Lower lobe of right lung (tissue), 2 donors: ENCODE results near the gene SIAH3. TPM values are rescaled to one million over a fixed set of nuclear protein-coding genes. Genes with fewer than 3 reads are reported as not detected.

Source experiments
- ATAC-seq, 2 donors: fragments of 200-7000 bp; cut with Tn5 transposase; one replicate each; pipeline ENCODE4 v1.9.1; 2020 to 2022; ENCODE audit warnings: mild to moderate bottlenecking in 2 of 2, moderate library complexity in 2 of 2
- DNase-seq: peaks from one replicate; pipeline ENCODE4 v3.0.0-alpha.2; 2020
- H3K27ac ChIP-seq: fragments of 200-600 bp; one replicate; pipeline ENCODE4 v1.8.0; 2022
- H3K27me3 ChIP-seq: fragments of 200-600 bp; one replicate; pipeline ENCODE4 v1.8.0; 2022; ENCODE audit warnings: low read depth
- H3K36me3 ChIP-seq: fragments of 200-600 bp; one replicate; pipeline ENCODE4 v1.8.0; 2022; ENCODE audit warnings: mild to moderate bottlenecking
- H3K4me1 ChIP-seq: fragments of 200-600 bp; one replicate; pipeline ENCODE4 v1.8.0; 2022
- H3K4me3 ChIP-seq: fragments of 200-600 bp; one replicate; pipeline ENCODE4 v1.8.0; 2022; ENCODE audit warnings: mild to moderate bottlenecking
- H3K9me3 ChIP-seq: fragments of 200-600 bp; one replicate; pipeline ENCODE4 v1.8.0; 2022
- intact Hi-C: fragments of 100-400 bp; cut with DNase I; formaldehyde crosslinking; loops from one replicate; pipeline ENCODE4 v1.11.0; 2022
- total RNA-seq: library from RNA; stranded (reverse); fragmentation: NEBNext Ultra II Directional; extraction: Animal tissue kit (Norgen Biotek cat#: 25700); gene quantifications from one replicate; pipeline ENCODE4 v1.2.1, GENCODE V29; 2021
- TF ChIP-seq, protein P1 (sequence below): fragments of 200-600 bp; IDR thresholded peaks from one replicate; pipeline ENCODE4 v1.8.0; 2022; ENCODE audit warnings: antibody characterized with exemption, mild to moderate bottlenecking
- donor health status: DM: no; HTN: yes; CAD: no; lungs with severe emphysema.

Gene SIAH3
- total RNA-seq, 1 donor from 2014 or later = 0.06 TPM

DNA sequence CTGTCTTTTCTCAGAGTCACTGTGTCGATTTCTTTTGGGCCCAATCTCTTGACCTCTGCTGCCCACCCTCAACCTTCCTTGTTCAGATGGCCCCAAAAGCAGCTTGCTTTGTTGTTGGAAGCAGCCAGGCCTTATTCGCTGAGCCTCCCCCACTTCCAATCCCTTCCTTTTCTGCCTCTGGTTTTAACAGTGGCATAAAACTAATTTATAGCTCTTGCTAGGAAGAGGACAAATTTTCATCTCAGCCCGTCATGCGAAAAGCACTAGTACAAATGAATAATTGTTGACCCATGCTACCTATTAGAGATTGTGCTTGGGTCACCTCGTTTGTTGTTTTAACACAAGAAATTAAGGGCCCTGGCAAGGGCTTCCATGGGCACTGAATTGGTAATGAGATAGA is 51.1 kb downstream of the SIAH3 start:
- TF ChIP-seq, protein P1, sequence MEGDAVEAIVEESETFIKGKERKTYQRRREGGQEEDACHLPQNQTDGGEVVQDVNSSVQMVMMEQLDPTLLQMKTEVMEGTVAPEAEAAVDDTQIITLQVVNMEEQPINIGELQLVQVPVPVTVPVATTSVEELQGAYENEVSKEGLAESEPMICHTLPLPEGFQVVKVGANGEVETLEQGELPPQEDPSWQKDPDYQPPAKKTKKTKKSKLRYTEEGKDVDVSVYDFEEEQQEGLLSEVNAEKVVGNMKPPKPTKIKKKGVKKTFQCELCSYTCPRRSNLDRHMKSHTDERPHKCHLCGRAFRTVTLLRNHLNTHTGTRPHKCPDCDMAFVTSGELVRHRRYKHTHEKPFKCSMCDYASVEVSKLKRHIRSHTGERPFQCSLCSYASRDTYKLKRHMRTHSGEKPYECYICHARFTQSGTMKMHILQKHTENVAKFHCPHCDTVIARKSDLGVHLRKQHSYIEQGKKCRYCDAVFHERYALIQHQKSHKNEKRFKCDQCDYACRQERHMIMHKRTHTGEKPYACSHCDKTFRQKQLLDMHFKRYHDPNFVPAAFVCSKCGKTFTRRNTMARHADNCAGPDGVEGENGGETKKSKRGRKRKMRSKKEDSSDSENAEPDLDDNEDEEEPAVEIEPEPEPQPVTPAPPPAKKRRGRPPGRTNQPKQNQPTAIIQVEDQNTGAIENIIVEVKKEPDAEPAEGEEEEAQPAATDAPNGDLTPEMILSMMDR = no peak

DNA sequence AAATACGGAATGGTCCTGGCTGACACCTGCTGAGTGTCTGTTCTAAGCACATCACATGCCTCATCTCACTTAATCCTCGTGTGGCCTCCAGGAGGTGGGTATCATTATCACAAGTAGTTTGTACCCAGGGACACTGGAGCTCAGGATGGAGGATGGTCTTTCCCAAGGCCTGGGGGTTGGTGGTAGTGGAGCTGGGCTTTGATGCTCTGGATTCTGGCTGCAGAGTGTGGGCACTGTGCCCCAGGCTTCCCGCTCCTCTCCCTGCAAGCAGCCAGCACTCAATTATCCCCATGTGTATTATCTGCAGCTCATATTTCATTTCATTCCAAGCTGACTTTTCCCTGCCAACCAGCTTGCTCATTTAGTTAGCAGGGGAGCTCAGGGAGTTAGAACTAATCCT is 52.1 kb downstream of the SIAH3 start:
- intact Hi-C loops = no loop called here
- Histone ChIP-seq H3K4me1 (no peaks in the 10 kb centered on the region), H3K9me3 (no peaks in the 10 kb centered on the region), H3K36me3 (no peaks in the 10 kb centered on the region), H3K4me3 (no peak overlapping the region), H3K27me3 (no peaks in the 10 kb centered on the region), H3K27ac (no peak overlapping the region)
- ATAC-seq = no peak
- TF ChIP-seq, protein P1 = no peak
- no peak for DNase-seq

More for the DNA sequence above, 51.1 kb downstream of the SIAH3 start:
- Histone ChIP-seq H3K4me1 (no peaks in the 10 kb centered on the region), H3K9me3 (no peaks in the 10 kb centered on the region), H3K27ac (no peak overlapping the region), H3K36me3 (no peaks in the 10 kb centered on the region), H3K27me3 (no peaks in the 10 kb centered on the region), H3K4me3 (no peak overlapping the region)
- ATAC-seq (no peak), DNase-seq (no peak)
- intact Hi-C loops = no loop called here

DNA sequence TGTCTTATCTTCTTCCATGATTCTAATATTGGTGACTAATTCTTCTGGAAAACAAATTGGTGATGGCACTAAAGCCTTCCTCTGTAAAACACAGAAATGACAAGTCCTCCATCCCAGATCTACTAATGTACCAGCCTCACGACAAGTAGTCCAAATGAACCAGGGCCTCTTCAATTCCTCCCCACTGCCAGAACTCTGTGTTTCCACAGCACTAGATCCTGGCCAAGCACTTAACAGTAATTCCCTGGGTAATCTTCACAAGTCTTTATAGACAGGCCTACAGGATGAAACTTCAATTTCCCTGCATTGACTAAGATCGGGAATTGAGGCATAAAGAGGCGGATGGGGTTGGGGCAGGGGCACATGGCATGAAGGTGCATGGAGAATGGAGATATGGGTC is 52.7 kb downstream of the SIAH3 start:
- Histone ChIP-seq H3K36me3 (no peaks in the 10 kb centered on the region), H3K27ac (no peak overlapping the region), H3K4me3 (no peak overlapping the region), H3K9me3 (no peaks in the 10 kb centered on the region), H3K27me3 (no peaks in the 10 kb centered on the region), H3K4me1 (no peaks in the 10 kb centered on the region)
- TF ChIP-seq, protein P1 = no peak
- ATAC-seq (no peak), DNase-seq (no peak)
- intact Hi-C loops = no loop called here

DNA sequence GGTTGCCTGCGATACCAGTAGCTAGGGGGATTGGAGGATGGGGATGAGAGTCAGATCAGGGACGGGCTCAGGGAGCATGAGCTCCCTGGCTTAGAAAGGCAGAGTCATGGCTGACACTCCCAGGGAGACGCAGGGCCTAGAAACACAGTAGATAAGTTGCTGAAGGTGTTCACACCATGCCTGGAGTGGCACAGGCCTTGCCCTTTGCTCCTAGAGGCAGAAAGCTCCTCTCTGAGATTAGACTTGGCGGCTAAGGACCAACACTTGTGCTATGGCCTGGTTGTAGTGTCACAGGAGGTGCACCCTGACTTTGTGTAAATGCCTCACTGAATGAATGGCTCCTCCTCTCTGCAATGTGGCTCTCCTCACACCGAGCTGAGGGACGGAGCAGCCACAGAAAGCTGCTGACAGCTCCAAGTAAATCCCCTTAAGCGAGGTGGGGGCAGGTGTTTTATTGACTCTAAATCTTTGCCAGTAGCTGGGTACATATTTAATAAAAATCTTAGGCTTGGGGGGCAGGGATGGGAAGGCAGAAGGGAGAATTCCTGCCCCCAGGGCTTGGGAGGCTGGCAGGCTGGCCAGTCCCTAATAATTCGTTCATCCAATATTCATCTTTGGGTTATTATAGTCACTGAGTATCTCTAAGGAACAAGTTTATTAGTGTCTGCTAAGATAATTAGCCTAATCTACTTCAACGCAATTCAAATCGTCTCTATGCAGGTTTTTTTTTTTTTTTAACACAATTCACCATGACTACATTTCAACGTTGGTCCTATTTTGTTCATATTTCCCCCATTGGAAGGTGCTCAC is 54.9 kb downstream of the SIAH3 start:
- H3K4me3 ChIP-seq = no peak overlapping the region
- TF ChIP-seq, protein P1 = no peak
- H3K27me3 ChIP-seq = no peaks in the 10 kb centered on the region
- H3K27ac ChIP-seq = no peak overlapping the region
- no peaks in the 10 kb centered on the region for H3K4me1 ChIP-seq
- intact Hi-C loops = no loop called here
- no peaks in the 10 kb centered on the region for H3K36me3 ChIP-seq
- DNase-seq (no peak), ATAC-seq (no peak)
- H3K9me3 ChIP-seq = no peaks in the 10 kb centered on the region

DNA sequence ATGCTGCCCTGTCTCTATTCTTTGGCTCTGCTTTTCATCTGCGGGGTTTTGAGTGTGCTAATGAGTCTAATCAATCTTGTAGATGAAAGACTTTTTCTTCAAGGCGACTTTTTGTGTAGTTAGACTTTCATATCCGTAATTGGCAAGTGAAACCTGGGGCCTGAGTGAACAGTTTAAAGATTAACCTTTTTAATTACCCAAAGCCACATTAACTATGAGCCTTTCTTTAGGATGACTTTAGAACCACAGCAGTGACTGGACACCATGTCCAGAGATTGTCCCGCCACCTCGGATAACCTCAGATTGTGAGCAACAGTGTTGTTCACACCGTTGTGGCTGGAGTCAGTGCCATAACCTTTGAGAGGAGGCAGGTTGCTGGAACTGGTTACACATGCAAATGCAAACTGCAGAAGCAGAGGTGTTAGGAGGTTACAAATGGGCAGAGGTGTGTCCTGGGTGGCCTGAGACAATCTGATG is 58.7 kb downstream of the SIAH3 start:
- no peaks in the 10 kb centered on the region for H3K4me1 ChIP-seq
- no peaks in the 10 kb centered on the region for H3K36me3 ChIP-seq
- DNase-seq (no peak), ATAC-seq (no peak)
- H3K9me3 ChIP-seq = no peaks in the 10 kb centered on the region
- H3K27me3 ChIP-seq = no peaks in the 10 kb centered on the region
- intact Hi-C loops = no loop called here
- TF ChIP-seq, protein P1 = no peak
- no peak overlapping the region for H3K27ac ChIP-seq
- no peak overlapping the region for H3K4me3 ChIP-seq
